Measurements from ENCODE around the gene PCYOX1L. TPM values are rescaled to one million over a fixed set of nuclear protein-coding genes. Genes with fewer than 3 reads are reported as not detected.
A peak's percentile ranks its signal among the peaks of the same experiment; 100 is the strongest.

The PCYOX1L gene
- total and polyA plus RNA-seq, 9 of the 15 experiments (the other 6 are each of a cell fraction or from before 2014, with no cell fraction given): 2.3 to 17.9 (median 6.0) TPM

GRCh38 chr5:149400304-149400703, 42.5 kb downstream of the PCYOX1L start (continued):
- TF ChIP-seq STAT6 (CRISPR knock-in tag; IDR thresholded peaks at IDR 0.05): no peak
- peak; percentile 37; the same call in 1 of the 2 replicates for TF ChIP-seq SP1 (CRISPR knock-in tag; IDR thresholded peaks at IDR 0.05)
- no peak for TF ChIP-seq SRSF3 (IDR thresholded peaks at IDR 0.05; ENCODE audit: insufficient read depth, low read length)
- peak; percentile 20; the same call in 1 of the 2 replicates for TF ChIP-seq HDAC2 (IDR thresholded peaks at IDR 0.05)
- no peak for TF ChIP-seq CREM (IDR thresholded peaks at IDR 0.05; ENCODE audit: low read depth)
- TF ChIP-seq LEF1 (IDR thresholded peaks at IDR 0.05): no peak
- 0 out of 4 replicates have a peak, but pooled peaks of 1 of the 2 experiments have one; percentile 12 for TF ChIP-seq MAZ (CRISPR knock-in tag; conservative IDR thresholded peaks at IDR 0.05 in 1 of 2, IDR thresholded peaks at IDR 0.05 in 1 of 2)
- TF ChIP-seq ZNF77 (CRISPR knock-in tag; IDR thresholded peaks at IDR 0.05): no peak
- TF ChIP-seq ZNF830 (CRISPR knock-in tag; IDR thresholded peaks at IDR 0.05): no peak
- no peak for TF ChIP-seq MEF2D (tag; conservative IDR thresholded peaks at IDR 0.05; ENCODE audit: low read depth)
- TF ChIP-seq ZNF143 (CRISPR knock-in tag; IDR thresholded peaks at IDR 0.05): no peak
- TF ChIP-seq MTA1 (IDR thresholded peaks at IDR 0.05; ENCODE audit: borderline replicate concordance): no peak
- TF ChIP-seq NFATC3 (IDR thresholded peaks at IDR 0.05): no peak
- 0 out of 2 replicates have a peak, but pooled peaks have one; percentile 18 for TF ChIP-seq JUN (IDR thresholded peaks at IDR 0.05; ENCODE audit: borderline replicate concordance, low read depth, low read length)
- TF ChIP-seq JUN (CRISPR knock-in tag; IDR thresholded peaks at IDR 0.05; ENCODE audit: borderline replicate concordance): no peak
- peak; percentile 88 for TF ChIP-seq PKNOX1 (IDR thresholded peaks at IDR 0.05)
- peak; percentile 51 for TF ChIP-seq DACH1 (IDR thresholded peaks at IDR 0.05; ENCODE audit: partially characterized antibody)
- 0 out of 2 replicates have a peak, but pooled peaks have one; percentile 37 for TF ChIP-seq ZNF766 (CRISPR knock-in tag; conservative IDR thresholded peaks at IDR 0.05)
- TF ChIP-seq GABPB1 (CRISPR knock-in tag; IDR thresholded peaks at IDR 0.05): no peak
- 0 out of 2 replicates have a peak, but pooled peaks have one; percentile 19 for TF ChIP-seq ELF1 (tag; IDR thresholded peaks at IDR 0.05)
- TF ChIP-seq ZNF584 (CRISPR knock-in tag; IDR thresholded peaks at IDR 0.05; ENCODE audit: low read depth): no peak
- no peak for TF ChIP-seq MED1 (CRISPR knock-in tag; IDR thresholded peaks at IDR 0.05; ENCODE audit: borderline replicate concordance)
- no peak for TF ChIP-seq RBM17 (IDR thresholded peaks at IDR 0.05; ENCODE audit: borderline replicate concordance, low read depth, low read length)
- TF ChIP-seq SMAD4 (CRISPR knock-in tag; conservative IDR thresholded peaks at IDR 0.05): peak; percentile 32; the same call in 1 of the 2 replicates
- TF ChIP-seq ZBED1 (IDR thresholded peaks at IDR 0.05): no peak
- no peak for TF ChIP-seq ARID2 (IDR thresholded peaks at IDR 0.05)
- 0 out of 2 replicates have a peak, but pooled peaks have one; percentile 38 for TF ChIP-seq LCOR (CRISPR knock-in tag; IDR thresholded peaks at IDR 0.05)
- no peak for TF ChIP-seq ETS1 (conservative IDR thresholded peaks at IDR 0.05; ENCODE audit: control insufficient read depth, low read depth, low read length)

Data from K562 (cell line).